GM10266 (cell line): ENCODE results near the gene PTPRD.

Experiments
- DNase-seq: peaks from one replicate; pipeline ENCODE4 v3.0.0; 2012; ENCODE audit errors: extremely low spot score
- CTCF ChIP-seq: IDR thresholded peaks from 2 replicates; pipeline ENCODE4 v1.5.1; 2012; ENCODE audit warnings: mild to moderate bottlenecking, low read depth; ENCODE audit not compliant: control insufficient read depth, insufficient read depth; ENCODE audit errors: missing control alignments

The PTPRD gene

GRCh38 chr9:8799615-8800014, 1813.2 kb downstream of the PTPRD start:
- no peak for DNase-seq
- no peak for TF ChIP-seq CTCF

GRCh38 chr9:8799206-8799605, 1813.6 kb downstream of the PTPRD start:
- no peak for TF ChIP-seq CTCF
- DNase-seq: no peak

GRCh38 chr9:8784838-8785237, 1828.0 kb downstream of the PTPRD start:
- no peak for TF ChIP-seq CTCF
- DNase-seq: no peak

GRCh38 chr9:8783941-8784340, 1828.9 kb downstream of the PTPRD start:
- TF ChIP-seq CTCF: no peak
- DNase-seq: no peak

- TF ChIP-seq CTCF: no peak
- DNase-seq: no peak
Measured at GRCh38 chr9:8782237-8782636, 1830.6 kb downstream of the PTPRD start.

- no peak for TF ChIP-seq CTCF
- DNase-seq: no peak
Measured at GRCh38 chr9:8781458-8781857, 1831.3 kb downstream of the PTPRD start.

GRCh38 chr9:8780386-8780785, 1832.4 kb downstream of the PTPRD start:
- no peak for DNase-seq
- no peak for TF ChIP-seq CTCF
